GM12865 (cell line): Measurements from ENCODE around the gene TMPRSS13.

Experiments used
- DNase-seq: peaks from one replicate; pipeline ENCODE4 v3.0.0; 2010; ENCODE audit warnings: low read depth
- H3K4me3 ChIP-seq: 2 replicates; pipeline ENCODE4 v1.5.1; 2011; ENCODE audit warnings: mild to moderate bottlenecking, low read depth, low read length, control low read depth
- TF ChIP-seq, protein P1 (sequence below): IDR thresholded peaks from 2 replicates; pipeline ENCODE4 v1.5.1; 2011; ENCODE audit warnings: low read length, control low read depth, low read depth, inconsistent platforms; ENCODE audit not compliant: insufficient read depth; ENCODE audit errors: missing control alignments

The TMPRSS13 gene

DNA sequence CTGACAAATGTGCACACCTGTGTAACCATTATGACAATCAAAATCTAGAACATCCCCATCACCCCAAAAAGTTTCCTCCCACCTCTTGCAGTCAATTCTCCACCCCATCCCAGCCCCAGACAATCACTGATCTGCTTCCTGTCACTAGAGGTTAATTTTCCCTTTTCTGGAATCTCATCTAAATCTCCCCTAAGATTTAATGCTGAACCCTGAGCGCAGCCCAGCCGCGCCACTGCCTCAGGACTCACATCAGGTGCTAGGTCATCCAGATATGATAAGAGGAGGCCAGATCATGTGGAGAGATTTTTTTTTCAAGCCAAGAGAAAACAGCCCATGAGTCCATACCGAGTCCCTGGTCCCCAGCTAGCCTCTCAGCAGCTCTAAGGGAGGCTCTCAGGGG is 4.3 kb upstream of the TMPRSS13 start:
- no peak for DNase-seq
- TF ChIP-seq, protein P1, sequence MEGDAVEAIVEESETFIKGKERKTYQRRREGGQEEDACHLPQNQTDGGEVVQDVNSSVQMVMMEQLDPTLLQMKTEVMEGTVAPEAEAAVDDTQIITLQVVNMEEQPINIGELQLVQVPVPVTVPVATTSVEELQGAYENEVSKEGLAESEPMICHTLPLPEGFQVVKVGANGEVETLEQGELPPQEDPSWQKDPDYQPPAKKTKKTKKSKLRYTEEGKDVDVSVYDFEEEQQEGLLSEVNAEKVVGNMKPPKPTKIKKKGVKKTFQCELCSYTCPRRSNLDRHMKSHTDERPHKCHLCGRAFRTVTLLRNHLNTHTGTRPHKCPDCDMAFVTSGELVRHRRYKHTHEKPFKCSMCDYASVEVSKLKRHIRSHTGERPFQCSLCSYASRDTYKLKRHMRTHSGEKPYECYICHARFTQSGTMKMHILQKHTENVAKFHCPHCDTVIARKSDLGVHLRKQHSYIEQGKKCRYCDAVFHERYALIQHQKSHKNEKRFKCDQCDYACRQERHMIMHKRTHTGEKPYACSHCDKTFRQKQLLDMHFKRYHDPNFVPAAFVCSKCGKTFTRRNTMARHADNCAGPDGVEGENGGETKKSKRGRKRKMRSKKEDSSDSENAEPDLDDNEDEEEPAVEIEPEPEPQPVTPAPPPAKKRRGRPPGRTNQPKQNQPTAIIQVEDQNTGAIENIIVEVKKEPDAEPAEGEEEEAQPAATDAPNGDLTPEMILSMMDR, result no peak
- H3K4me3 ChIP-seq, result no peak overlapping the region

DNA sequence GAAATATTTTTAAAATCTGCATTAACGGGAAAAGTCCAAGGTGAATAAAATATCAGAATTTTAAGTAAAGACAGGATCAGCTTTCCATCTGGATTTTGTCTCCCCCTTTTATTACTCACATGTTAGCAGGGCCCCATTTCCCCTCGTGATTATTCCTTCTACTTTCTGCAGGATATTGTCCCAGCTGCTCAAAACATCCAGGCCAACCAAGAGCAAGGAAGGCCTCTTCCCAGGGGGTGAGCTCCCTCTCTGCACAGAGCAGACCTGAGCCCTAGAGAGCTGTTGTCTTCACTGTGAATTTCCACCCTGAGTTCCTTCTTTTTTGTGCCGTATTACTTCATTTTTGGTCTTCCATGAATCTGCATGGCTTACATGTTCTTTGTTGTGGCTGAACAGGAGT is 3.7 kb upstream of the TMPRSS13 start:
- TF ChIP-seq, protein P1, result no peak
- no peak overlapping the region for H3K4me3 ChIP-seq

DNA sequence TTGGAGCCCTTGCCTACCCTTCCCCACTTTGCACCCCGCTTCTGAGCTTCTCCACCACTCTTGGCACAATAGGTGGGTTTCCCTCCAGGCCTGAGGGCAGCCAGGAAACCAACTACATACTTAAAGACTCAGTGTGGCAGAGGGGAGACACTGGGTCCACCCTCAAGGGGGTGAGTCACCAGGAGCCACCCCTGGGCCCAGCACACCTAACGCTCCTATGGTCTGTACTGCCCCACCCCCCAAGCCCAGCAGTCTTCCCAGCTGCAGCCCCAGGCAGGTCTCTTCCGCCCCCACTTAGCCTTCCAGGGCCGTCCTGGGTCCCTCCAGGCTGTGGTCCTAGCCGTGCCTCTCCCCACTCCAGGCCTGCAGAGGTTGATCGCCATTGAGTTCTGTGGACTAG is 3.2 kb upstream of the TMPRSS13 start:
- DNase-seq, result no peak
- no peak overlapping the region for H3K4me3 ChIP-seq
- TF ChIP-seq, protein P1, result no peak

More for the DNA sequence above, 3.7 kb upstream of the TMPRSS13 start:
- no peak for DNase-seq

DNA sequence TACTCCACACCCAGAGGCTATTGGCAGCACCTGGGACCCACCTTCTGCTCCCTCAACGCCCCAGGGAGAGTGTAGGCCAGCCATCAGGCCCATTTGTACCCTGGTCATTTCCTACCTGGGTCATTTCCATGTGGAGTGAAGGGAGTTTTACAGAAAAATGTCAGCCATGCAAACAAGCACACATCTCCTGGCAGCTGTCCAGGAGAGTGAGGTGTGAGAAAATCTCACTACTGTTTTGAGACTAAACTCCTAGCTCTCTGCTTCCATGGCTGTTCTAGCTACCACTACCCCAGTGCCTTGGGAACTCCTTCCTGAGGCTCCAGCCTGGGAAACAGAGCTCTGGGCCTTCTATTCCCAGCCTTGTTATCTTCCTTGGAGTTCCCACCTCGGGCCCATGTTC is 2.8 kb upstream of the TMPRSS13 start:
- no peak overlapping the region for H3K4me3 ChIP-seq
- peak; percentile 90 for DNase-seq
- TF ChIP-seq, protein P1, result no peak

DNA sequence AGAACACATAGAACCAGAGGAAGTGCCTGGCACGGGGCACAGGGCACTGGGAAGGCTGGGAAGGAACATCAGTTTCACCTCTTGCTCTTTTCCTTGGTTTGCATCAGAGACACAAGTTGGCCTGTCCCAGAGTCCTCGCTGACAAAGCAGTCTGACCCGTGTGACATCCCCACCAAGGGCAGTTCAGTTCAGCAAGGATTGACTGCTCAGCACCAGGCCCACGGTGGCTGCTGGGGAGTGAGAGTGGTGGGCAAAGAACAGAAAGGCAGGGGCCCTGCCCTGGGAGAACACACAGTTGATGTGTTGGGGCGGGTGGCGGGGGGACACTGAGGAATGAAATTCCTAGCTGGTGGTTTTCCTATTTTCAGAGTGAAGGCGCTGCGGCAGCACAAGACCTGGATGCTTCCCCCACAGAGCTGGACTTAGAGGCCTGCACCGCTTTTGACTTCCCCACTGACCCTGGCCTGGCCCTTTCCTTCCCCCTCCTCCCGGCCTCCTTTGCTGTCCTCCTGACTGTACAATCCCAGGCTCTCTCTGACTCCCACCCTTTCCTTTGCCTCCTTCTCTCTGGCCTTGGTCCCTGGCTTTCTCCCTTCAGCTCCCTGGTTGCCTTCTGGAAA is 2.2 kb upstream of the TMPRSS13 start:
- no peak overlapping the region for H3K4me3 ChIP-seq
- TF ChIP-seq, protein P1, result no peak
- no peak for DNase-seq

DNA sequence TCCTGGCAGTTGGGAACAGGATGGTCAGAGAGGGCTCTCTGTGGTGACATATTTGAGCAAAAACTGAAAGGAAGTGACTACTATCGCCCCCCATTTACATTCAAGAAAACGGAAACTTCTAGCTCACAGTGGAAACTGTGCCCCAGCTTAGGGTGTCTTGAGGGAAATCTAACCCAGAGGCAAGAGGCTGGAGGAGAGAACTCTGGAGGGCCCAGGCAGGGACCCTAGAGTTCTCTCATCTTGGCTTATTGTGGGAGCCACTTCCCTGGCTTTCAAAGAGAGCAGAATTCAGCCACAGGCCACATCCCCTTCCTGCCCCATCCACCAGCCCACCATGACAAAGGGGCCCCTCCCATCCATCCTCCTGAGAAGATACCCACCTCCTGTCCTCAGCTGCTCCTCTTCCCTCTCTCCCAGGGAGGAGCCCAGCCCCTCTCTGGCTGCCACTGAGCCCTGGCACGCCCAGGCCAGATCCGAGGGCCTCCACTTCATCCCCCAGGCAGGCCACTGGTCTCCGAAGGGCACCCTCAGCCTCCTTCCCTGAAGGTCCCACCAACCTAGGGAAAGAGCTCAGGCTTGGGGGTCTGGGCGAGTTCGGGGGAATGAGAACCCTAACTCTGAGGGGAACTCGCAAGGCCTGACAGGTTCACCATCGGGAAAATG is 1.6 kb upstream of the TMPRSS13 start:
- peak; percentile 42 for DNase-seq
- TF ChIP-seq, protein P1, result no peak
- H3K4me3 ChIP-seq, result no peak overlapping the region
